GM12878 (cell line): Measurements from ENCODE around the gene KBTBD13. TPM values are rescaled to one million over a fixed set of nuclear protein-coding genes. Genes with fewer than 3 reads are reported as not detected.

Experiments
- FOXK2 ChIP-seq: fragments of 450-650 bp; IDR thresholded peaks from 2 replicates; pipeline ENCODE4 v1.6.1; 2017; ENCODE audit warnings: mild to moderate bottlenecking, moderate library complexity
- IRF4 ChIP-seq: IDR thresholded peaks from 2 replicates; pipeline ENCODE4 v1.6.1; 2011; ENCODE audit warnings: low read depth, low read length
- ZBED1 ChIP-seq: IDR thresholded peaks from 2 replicates; pipeline ENCODE4 v1.6.1; 2016; ENCODE audit warnings: borderline replicate concordance
- polyA plus RNA-seq, 11 experiments: library from polyadenylated mRNA; depleted of rRNA in 4 of 11; unstranded in 6 of 11; stranded (reverse) in 5 of 11; fragments of >200 nt; fragmentation: Nextera tagmentation in 4 of 11; fragmentation: Illumina TruSeq in 1 of 11; extraction: Ambion mirVana in 4 of 11; extraction: Trizol in 1 of 11; gene quantifications; 1 replicate in 1 of 11; 2 replicates in 10 of 11; pipeline versions ENCODE4 v1.2.1 to v1.2.3, GENCODE V29; 2011 to 2016; ENCODE audit warnings: inconsistent platforms in 2 of 11, missing spikeins in 2 of 11, low read depth in 1 of 11
- total RNA-seq, 4 experiments: library from RNA; depleted of rRNA in 3 of 4; stranded (reverse); fragments of >200 nt in 3 of 4; fragmentation: Illumina TruSeq in 1 of 4; extraction: Trizol in 1 of 4; gene quantifications; 2 replicates each; pipeline versions ENCODE4 v1.2.1 to v1.2.3, GENCODE V29; 2013 to 2021
- TF ChIP-seq, protein P1 (sequence below): fragments of 450-650 bp; IDR thresholded peaks from 2 replicates; pipeline ENCODE4 v1.6.1; 2017; ENCODE audit warnings: antibody characterized with exemption, mild to moderate bottlenecking, moderate library complexity
- TF ChIP-seq, protein P2 (sequence below): fragments of 450-650 bp; IDR thresholded peaks from 2 replicates; pipeline ENCODE4 v1.6.1; 2016; ENCODE audit warnings: mild to moderate bottlenecking
- TF ChIP-seq, protein P3 (sequence below): fragments of 450-650 bp; IDR thresholded peaks from 2 replicates; pipeline ENCODE4 v1.6.1; 2017; ENCODE audit warnings: mild to moderate bottlenecking, moderate library complexity

The KBTBD13 gene
- total and polyA plus RNA-seq, 10 of the 15 experiments (the other 5 are each of a cell fraction or from before 2014, with no cell fraction given) = 0.06 TPM; not detected in 9

DNA sequence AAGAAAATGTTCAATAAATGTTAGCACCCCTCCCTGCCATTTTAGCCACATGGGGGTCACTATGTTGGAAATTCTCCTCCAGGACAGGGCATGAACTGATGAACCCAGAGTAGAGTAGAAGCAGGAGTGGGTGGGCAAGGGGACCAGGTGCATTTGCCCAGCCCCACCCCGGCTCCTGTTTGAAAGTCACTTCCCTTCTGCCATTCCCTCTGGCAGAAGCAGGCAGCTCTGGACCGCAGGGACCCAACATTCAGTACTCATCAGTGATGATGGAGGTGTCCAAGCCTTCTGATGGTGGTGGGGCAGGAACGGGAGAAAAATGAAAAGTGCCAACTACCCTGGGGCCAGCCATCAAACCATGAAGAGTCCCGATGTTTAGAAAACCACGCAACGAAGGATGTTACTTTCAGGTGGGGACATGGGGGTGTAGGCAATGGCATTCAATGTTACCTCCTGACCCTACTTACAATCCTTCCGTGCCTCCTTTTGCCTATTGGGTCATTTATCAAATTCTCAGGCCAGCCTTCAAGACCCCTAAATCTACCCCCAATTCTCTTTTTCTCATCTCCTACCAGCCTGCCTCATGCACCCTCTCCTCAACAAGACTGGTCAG lies 21.2 kb downstream of the KBTBD13 start (continued):
- TF ChIP-seq, protein P1, sequence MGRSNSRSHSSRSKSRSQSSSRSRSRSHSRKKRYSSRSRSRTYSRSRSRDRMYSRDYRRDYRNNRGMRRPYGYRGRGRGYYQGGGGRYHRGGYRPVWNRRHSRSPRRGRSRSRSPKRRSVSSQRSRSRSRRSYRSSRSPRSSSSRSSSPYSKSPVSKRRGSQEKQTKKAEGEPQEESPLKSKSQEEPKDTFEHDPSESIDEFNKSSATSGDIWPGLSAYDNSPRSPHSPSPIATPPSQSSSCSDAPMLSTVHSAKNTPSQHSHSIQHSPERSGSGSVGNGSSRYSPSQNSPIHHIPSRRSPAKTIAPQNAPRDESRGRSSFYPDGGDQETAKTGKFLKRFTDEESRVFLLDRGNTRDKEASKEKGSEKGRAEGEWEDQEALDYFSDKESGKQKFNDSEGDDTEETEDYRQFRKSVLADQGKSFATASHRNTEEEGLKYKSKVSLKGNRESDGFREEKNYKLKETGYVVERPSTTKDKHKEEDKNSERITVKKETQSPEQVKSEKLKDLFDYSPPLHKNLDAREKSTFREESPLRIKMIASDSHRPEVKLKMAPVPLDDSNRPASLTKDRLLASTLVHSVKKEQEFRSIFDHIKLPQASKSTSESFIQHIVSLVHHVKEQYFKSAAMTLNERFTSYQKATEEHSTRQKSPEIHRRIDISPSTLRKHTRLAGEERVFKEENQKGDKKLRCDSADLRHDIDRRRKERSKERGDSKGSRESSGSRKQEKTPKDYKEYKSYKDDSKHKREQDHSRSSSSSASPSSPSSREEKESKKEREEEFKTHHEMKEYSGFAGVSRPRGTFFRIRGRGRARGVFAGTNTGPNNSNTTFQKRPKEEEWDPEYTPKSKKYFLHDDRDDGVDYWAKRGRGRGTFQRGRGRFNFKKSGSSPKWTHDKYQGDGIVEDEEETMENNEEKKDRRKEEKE = no peak
- TF ChIP-seq IRF4 (no peak), FOXK2 (no peak), ZBED1 (no peak)
- TF ChIP-seq, protein P2, sequence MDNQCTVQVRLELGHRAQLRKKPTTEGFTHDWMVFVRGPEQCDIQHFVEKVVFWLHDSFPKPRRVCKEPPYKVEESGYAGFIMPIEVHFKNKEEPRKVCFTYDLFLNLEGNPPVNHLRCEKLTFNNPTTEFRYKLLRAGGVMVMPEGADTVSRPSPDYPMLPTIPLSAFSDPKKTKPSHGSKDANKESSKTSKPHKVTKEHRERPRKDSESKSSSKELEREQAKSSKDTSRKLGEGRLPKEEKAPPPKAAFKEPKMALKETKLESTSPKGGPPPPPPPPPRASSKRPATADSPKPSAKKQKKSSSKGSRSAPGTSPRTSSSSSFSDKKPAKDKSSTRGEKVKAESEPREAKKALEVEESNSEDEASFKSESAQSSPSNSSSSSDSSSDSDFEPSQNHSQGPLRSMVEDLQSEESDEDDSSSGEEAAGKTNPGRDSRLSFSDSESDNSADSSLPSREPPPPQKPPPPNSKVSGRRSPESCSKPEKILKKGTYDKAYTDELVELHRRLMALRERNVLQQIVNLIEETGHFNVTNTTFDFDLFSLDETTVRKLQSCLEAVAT = no peak
- TF ChIP-seq, protein P3, sequence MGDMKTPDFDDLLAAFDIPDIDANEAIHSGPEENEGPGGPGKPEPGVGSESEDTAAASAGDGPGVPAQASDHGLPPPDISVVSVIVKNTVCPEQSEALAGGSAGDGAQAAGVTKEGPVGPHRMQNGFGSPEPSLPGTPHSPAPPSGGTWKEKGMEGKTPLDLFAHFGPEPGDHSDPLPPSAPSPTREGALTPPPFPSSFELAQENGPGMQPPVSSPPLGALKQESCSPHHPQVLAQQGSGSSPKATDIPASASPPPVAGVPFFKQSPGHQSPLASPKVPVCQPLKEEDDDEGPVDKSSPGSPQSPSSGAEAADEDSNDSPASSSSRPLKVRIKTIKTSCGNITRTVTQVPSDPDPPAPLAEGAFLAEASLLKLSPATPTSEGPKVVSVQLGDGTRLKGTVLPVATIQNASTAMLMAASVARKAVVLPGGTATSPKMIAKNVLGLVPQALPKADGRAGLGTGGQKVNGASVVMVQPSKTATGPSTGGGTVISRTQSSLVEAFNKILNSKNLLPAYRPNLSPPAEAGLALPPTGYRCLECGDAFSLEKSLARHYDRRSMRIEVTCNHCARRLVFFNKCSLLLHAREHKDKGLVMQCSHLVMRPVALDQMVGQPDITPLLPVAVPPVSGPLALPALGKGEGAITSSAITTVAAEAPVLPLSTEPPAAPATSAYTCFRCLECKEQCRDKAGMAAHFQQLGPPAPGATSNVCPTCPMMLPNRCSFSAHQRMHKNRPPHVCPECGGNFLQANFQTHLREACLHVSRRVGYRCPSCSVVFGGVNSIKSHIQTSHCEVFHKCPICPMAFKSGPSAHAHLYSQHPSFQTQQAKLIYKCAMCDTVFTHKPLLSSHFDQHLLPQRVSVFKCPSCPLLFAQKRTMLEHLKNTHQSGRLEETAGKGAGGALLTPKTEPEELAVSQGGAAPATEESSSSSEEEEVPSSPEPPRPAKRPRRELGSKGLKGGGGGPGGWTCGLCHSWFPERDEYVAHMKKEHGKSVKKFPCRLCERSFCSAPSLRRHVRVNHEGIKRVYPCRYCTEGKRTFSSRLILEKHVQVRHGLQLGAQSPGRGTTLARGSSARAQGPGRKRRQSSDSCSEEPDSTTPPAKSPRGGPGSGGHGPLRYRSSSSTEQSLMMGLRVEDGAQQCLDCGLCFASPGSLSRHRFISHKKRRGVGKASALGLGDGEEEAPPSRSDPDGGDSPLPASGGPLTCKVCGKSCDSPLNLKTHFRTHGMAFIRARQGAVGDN = no peak
